ENCODE results near the gene RIT2. TPM values are rescaled to one million over a fixed set of nuclear protein-coding genes. Genes with fewer than 3 reads are reported as not detected.

Gene RIT2
- total and polyA plus RNA-seq, 2 experiments from 2014 or later = not detected

GRCh38 chr18:42915299-42915698, 200.2 kb downstream of the RIT2 start:
- H3K27me3 ChIP-seq = no peaks in the 10 kb centered on the region
- no peak for DNase-seq (ENCODE audit: low read depth in 1 of 2, low spot score in 1 of 2)
- no peaks in the 10 kb centered on the region for H3K9me3 ChIP-seq (ENCODE audit: low read depth)
- no peaks in the 10 kb centered on the region for H3K36me3 ChIP-seq
- no peak overlapping the region for H3K27ac ChIP-seq
- no peaks in the 10 kb centered on the region for H3K4me1 ChIP-seq (ENCODE audit: low read depth)
- TF ChIP-seq, protein P1, sequence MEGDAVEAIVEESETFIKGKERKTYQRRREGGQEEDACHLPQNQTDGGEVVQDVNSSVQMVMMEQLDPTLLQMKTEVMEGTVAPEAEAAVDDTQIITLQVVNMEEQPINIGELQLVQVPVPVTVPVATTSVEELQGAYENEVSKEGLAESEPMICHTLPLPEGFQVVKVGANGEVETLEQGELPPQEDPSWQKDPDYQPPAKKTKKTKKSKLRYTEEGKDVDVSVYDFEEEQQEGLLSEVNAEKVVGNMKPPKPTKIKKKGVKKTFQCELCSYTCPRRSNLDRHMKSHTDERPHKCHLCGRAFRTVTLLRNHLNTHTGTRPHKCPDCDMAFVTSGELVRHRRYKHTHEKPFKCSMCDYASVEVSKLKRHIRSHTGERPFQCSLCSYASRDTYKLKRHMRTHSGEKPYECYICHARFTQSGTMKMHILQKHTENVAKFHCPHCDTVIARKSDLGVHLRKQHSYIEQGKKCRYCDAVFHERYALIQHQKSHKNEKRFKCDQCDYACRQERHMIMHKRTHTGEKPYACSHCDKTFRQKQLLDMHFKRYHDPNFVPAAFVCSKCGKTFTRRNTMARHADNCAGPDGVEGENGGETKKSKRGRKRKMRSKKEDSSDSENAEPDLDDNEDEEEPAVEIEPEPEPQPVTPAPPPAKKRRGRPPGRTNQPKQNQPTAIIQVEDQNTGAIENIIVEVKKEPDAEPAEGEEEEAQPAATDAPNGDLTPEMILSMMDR (IDR thresholded peaks at IDR 0.05; ENCODE audit: low read depth, low read length) = no peak
- H3K4me3 ChIP-seq = no peak overlapping the region

DNA sequence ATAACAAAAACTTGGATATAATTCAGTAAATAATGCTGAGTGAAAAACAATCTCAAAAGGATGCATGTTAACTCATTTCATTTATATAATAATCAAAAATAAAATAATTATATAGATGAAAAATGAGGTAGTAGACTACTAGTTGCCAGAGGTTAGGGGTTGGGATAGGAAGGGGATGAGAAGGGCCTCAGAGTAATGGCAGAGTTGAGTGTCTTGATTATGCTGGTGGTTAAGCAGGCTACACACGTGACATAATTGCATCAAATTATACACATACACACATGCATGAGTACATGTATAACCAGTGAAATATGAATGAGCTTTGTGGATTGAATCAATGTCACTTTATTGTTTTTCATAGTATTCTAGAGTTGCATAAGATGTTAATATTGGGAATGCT, 201.0 kb downstream of the RIT2 start:
- no peaks in the 10 kb centered on the region for H3K4me1 ChIP-seq (ENCODE audit: low read depth)
- DNase-seq (ENCODE audit: low read depth in 1 of 2, low spot score in 1 of 2) = no peak
- H3K27ac ChIP-seq = no peak overlapping the region
- TF ChIP-seq, protein P1 (IDR thresholded peaks at IDR 0.05; ENCODE audit: low read depth, low read length) = no peak
- H3K36me3 ChIP-seq = no peaks in the 10 kb centered on the region
- no peak overlapping the region for H3K4me3 ChIP-seq
- no peaks in the 10 kb centered on the region for H3K9me3 ChIP-seq (ENCODE audit: low read depth)
- H3K27me3 ChIP-seq = no peaks in the 10 kb centered on the region

- H3K9me3 ChIP-seq (ENCODE audit: low read depth) = no peaks in the 10 kb centered on the region
- H3K4me1 ChIP-seq (ENCODE audit: low read depth) = no peaks in the 10 kb centered on the region
- no peak for DNase-seq (ENCODE audit: low read depth in 1 of 2, low spot score in 1 of 2)
- H3K27me3 ChIP-seq = no peaks in the 10 kb centered on the region
- H3K36me3 ChIP-seq = no peaks in the 10 kb centered on the region
- no peak overlapping the region for H3K27ac ChIP-seq
- H3K4me3 ChIP-seq = no peak overlapping the region
- TF ChIP-seq, protein P1 (IDR thresholded peaks at IDR 0.05; ENCODE audit: low read depth, low read length) = no peak
Observed at GRCh38 chr18:42909095-42909494, 206.4 kb downstream of the RIT2 start.

DNA sequence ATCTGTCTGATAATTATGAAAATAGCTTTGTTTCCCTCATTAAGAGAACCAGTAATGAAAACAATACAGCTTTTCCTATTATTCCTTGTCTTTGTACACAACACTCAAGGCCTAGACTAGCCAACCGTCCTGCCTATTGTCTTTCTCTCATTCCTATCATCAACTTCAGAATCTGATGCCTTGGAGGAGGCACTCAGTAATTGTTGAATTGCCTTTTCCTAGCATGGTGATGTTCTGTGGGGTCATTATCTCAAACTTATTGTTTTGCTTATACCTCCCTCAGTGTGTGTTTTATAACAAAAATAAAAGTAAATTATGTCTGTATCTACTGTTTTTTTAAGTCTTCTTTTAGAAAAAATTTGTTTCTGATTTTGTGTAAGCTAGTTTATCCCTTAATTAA, 208.7 kb downstream of the RIT2 start:
- Histone ChIP-seq H3K27ac (no peak overlapping the region), H3K36me3 (no peaks in the 10 kb centered on the region), H3K4me1 (ENCODE audit: low read depth) (no peaks in the 10 kb centered on the region), H3K4me3 (no peak overlapping the region), H3K9me3 (ENCODE audit: low read depth) (no peaks in the 10 kb centered on the region), H3K27me3 (no peaks in the 10 kb centered on the region)
- DNase-seq (ENCODE audit: low read depth in 1 of 2, low spot score in 1 of 2) = no peak
- TF ChIP-seq, protein P1 (IDR thresholded peaks at IDR 0.05; ENCODE audit: low read depth, low read length) = no peak

GRCh38 chr18:42901161-42901560, 214.3 kb downstream of the RIT2 start:
- H3K4me1 ChIP-seq (ENCODE audit: low read depth) = no peaks in the 10 kb centered on the region
- H3K27me3 ChIP-seq = no peaks in the 10 kb centered on the region
- no peaks in the 10 kb centered on the region for H3K9me3 ChIP-seq (ENCODE audit: low read depth)
- DNase-seq (ENCODE audit: low read depth in 1 of 2, low spot score in 1 of 2) = no peak
- H3K4me3 ChIP-seq = no peak overlapping the region
- H3K27ac ChIP-seq = no peak overlapping the region
- no peaks in the 10 kb centered on the region for H3K36me3 ChIP-seq
- TF ChIP-seq, protein P1 (IDR thresholded peaks at IDR 0.05; ENCODE audit: low read depth, low read length) = no peak

DNA sequence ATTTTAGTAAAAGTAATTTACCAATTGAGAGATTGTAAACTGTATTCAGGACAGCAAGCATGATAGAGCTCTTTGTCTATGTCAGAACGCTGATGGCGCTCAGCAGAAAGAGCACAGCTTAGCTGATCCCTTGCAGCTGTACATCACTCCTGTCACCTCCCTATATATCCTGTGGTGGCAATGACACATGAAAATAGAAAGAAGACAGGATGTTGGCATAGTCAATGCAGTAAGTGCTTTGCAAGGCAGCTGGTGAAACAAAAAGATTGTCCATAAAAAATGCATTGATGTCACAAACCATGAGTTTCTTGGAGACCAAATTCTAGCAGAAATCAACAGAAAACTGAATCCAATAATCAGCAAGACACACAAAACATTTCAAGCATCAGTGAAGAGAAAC, 221.5 kb downstream of the RIT2 start:
- Histone ChIP-seq H3K4me1 (ENCODE audit: low read depth) (no peaks in the 10 kb centered on the region), H3K4me3 (no peak overlapping the region), H3K27ac (no peak overlapping the region), H3K9me3 (ENCODE audit: low read depth) (no peaks in the 10 kb centered on the region), H3K27me3 (no peaks in the 10 kb centered on the region), H3K36me3 (no peaks in the 10 kb centered on the region)
- TF ChIP-seq, protein P1 (IDR thresholded peaks at IDR 0.05; ENCODE audit: low read depth, low read length) = no peak
- DNase-seq (ENCODE audit: low read depth in 1 of 2, low spot score in 1 of 2) = no peak
